T-helper 22 cell (primary cell): ENCODE results near the gene TMEM218.
"Not testable (repeated sequence)": the region's sequence is repeated elsewhere in the genome, so short reads cannot be mapped to it uniquely, and the experiment has no call there.

Experiments used
- DNase-seq: peaks from one replicate; pipeline ENCODE4 v3.0.0-alpha.2; 2020; ENCODE audit warnings: low read depth

TMEM218 gene

GRCh38 chr11:125090151-125090550 lies 21.3 kb downstream of the TMEM218 start:
- not testable (repeated sequence) for DNase-seq

- not testable (repeated sequence) for DNase-seq
These were observed 21.9 kb downstream of the TMEM218 start for GRCh38 chr11:125089481-125089880.

- DNase-seq = no peak
These were observed 22.6 kb downstream of the TMEM218 start for GRCh38 chr11:125088576-125089455.

GRCh38 chr11:125088123-125088522 lies 23.3 kb downstream of the TMEM218 start:
- no peak for DNase-seq

- DNase-seq = no peak
These were observed 24.7 kb downstream of the TMEM218 start for GRCh38 chr11:125086633-125087296.

DNA sequence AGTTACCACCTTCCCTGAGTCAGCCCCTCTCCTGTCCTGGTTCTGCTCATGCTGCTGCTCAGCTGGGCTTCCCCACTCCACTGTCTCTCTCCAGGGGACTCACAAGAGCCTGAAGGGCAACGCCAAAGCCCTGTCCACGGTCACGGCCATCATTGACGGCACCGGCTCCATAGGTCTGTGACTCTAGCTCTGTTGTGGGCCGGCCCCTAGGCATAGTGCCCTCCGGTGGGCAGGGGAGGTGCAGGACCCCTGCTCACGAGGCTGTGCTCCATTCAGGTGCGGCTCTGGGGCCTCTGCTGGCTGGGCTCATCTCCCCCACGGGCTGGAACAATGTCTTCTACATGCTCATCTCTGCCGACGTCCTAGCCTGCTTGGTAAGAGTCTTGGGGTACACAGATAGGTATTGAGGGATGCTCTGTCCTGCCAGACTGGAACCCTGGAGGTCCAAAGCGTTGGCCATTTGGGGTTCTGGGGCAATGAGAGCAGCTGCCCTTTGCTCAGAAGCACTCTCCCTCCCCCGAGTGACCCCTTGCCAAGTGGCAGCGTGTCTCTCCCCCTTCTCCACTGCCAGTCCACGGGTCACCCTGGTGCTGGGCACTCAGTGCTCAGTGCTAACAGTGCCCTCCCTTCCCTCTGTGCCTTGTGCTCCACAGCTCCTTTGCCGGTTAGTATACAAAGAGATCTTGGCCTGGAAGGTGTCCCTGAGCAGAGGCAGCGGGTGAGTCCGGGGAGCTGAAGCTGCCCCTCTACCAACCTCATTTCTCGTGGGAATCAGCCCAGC lies 25.9 kb downstream of the TMEM218 start:
- no peak for DNase-seq

- no peak for DNase-seq
These were observed 26.6 kb downstream of the TMEM218 start for GRCh38 chr11:125084761-125085231.

- no peak for DNase-seq
These were observed 27.4 kb downstream of the TMEM218 start for GRCh38 chr11:125084057-125084416.

DNA sequence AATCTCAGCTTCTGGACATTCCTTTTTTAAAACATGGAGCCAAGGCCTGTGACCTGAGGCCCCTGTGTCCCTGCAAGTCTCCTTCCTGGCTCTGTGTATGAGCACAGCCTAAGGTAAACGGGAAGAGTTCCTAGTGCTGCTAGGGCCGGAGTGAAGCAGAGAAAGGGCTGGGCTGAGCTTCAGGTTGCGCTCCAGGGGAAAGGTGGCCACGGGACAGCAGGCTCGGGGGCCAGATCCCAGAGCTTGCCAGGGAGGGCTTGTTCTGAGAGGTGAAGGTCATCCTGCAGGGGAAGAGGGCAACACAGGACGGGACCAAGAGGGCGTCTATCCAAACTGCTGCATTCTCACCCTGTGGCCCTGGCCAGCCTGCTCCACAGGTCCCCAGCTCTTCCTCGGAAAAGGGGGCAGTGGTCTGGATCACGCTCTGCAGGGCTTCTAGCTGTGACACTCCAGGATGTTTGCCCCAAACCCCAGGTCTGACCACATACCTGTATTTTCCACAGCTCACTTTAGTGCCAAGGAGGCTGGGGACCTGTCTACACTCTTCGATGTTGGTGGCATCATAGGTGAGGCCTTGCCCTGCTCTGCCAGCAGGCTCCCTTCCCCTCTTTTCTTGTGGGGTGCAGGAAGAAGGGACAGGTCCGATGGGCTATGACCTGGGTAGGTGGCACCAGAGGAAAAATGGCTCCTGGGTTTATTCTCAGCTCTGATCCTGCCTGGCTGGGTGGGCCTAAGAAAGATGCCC lies 27.9 kb downstream of the TMEM218 start:
- DNase-seq = no peak

- no peak for DNase-seq
These were observed 28.7 kb downstream of the TMEM218 start for GRCh38 chr11:125082611-125083311.

GRCh38 chr11:125082040-125082439 lies 29.4 kb downstream of the TMEM218 start:
- no peak for DNase-seq

DNA sequence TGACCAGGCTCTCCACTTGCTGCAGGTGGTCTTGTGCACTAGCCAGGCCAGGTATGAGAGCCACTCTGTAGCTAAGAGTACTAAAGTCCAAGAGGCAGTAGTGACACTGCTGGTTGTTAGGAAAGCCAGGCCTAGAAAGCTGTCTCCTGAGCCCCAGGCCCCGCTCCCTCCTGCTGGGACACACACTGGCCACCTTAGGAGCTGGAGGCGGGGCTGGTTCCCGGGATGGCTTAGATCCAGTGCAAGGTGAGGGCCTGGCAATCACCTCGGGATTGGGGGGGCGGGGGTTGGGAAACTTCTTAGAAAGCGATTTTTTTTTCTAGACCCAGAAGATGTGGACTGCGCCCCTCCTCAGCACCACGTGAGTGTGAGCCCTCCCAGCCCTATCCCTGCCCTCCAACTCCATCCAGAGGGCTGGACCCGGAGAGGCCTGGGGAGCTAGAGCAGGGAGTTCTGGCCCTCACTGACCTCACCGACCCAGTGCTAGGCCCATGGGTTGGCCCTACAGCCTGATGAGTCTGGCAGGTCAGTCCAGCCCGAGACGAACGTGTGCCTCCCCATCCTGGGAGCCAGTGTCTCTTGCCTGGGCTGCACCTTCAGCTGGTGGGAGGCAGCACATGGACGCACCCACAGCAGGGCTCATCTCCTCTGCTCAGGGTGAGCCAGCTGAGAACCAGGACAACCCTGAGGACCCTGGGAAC lies 30.2 kb downstream of the TMEM218 start:
- DNase-seq = no peak

- no peak for DNase-seq
These were observed 30.9 kb downstream of the TMEM218 start for GRCh38 chr11:125080531-125080911.

DNA sequence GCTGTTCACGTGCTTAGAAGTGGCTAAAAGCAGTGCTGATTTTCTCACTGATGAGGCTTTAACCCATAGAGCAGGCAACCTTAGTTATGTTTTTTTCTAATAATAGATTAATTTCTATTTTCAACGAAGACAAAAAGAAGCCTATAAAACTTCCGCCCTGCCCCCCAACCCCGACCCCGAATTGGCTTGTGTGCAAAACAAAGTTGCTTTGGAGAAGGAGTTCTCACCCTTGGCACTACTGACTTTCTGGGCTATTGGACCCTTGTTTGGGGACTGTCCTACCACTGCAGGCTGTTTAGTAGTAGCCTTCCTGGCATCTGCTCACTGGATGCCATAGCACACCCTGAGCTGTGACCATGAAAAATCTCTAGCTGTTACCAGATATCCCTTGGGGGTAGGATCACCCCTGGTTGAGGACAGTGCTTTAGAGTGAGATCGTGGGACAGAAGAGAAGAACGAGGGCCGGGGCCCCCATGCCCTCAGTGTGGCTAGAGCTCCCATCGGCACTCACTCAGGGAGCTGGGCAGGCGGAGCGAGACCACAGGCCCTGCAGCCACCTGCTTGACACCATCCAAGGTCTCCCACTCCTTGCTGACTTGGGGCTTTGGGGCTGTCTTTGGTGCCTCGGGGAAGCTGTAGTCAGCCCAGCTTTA lies 31.4 kb downstream of the TMEM218 start:
- no peak for DNase-seq

DNA sequence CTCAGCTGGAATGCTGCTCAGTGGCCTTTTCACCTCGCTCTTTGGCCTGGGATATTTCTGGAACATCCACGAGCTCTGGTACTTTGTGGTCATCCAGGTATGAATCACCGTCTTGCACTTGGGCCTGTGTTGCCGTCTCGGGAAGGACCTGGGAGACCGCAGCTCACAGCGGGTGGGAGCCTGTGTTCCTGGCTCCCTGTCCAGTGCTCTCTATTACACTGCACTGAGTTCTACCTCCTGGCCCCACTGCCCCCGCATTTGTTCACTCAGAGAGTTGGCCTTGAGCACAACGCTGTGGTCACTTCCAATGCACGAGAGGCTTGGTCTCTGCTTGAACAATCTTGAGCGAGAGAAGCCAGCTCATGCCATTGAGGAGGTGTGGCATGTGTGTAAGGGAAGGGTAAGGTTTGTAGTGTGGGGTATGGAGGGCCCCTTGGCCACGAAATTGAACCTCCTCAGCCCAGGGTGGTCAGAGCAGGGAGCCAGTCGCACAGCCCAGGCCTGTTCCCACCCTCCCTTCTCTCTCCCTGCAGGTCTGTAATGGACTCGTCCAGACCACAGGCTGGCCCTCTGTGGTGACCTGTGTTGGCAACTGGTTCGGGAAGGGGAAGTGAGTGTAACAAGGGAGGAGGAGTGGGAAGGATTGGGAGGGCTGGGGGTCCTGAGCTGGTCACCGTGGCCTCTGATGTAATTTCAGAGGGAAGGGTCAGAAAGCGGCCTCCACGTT lies 32.1 kb downstream of the TMEM218 start:
- DNase-seq = no peak

- no peak for DNase-seq
These were observed 32.8 kb downstream of the TMEM218 start for GRCh38 chr11:125078516-125079140.

GRCh38 chr11:125078016-125078415 lies 33.4 kb downstream of the TMEM218 start:
- no peak for DNase-seq

DNA sequence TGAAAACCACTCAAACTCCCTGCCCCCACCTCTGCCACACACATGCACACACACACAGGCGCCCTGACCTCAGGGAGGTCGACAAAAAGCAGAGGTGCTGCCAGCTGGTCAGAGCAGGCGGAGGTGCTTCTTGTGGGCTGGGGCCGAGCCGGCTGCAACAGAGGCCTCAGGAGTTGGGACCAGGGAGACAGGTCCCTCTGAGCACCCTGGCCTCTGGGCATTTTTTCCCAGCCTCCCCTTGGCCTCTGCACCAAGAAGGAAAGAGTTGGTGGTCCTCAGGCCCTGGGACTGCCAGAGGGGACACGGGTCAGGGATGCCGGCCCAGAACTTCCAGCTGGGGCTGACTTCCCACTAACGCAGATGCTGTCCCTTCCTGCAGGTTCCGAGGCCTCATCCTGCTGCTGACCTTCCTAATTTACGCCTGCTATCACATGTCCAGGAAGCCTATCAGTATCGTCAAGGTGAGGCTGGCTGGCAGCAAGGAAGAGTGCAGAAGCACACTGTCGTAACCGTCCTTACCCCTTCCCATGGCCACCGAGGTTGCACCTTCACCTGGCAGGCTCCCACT lies 35.0 kb downstream of the TMEM218 start:
- no peak for DNase-seq

DNA sequence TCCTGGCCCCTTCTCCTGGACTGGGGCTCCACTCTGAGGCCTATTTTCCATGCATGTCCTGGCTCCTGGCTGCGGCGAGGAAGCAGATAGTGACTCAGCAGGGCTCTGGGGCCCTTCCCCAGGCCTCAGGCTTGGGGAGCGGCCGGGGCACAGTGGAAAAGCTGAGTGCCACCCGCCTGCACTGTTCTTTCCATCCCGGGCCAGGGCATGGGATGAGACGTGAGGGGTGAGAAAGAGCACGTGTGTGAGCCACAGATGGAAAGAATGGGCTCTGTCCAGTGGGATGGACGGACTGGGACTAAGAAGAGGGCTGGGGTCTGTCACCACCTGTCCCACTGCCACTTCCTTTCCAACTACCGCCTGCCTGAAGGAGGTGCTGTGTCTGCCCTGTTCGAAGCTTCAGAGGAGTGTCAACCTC lies 35.5 kb downstream of the TMEM218 start:
- DNase-seq = no peak
